Astrocyte of the hippocampus (primary cell): Measurements from ENCODE around the gene NPEPL1.

Experiments
- DNase-seq: peaks from one replicate; pipeline ENCODE4 v3.0.0; 2011; ENCODE audit warnings: low read depth, low spot score

The NPEPL1 gene

DNA sequence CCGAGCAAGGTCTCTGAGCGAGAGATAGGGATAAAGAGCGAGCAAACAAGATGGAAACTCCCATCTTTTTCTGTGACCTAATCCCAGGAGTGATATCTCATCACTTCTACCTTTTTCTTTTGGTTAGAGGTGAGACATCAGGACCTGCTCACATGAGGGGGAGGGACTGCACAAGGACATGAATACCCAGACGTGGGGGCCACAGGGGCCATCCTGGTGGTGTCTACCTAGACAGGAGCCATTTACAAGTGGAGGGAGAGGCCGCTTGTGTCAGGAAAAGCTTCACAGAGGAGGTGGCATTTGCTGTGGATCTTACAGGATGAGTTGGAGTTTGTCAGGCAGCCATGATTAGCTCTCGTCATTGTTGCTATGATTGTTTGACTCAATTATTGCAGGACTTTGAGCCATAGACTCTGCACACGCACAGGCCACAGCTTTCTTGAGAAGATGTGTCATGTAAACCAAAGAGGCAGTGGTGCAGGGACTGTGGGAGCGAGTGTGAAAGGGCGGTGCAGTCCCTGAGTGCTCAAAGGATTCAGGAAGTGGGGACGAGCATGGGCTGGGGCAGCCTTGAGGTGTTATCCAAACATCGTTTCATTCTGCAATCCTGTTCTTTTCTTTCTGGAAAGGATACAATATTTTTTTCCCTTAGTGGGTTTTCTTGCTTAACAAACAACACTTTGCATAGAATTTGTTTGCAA, 7.7 kb downstream of the NPEPL1 start:
- DNase-seq: peak; percentile 29

DNA sequence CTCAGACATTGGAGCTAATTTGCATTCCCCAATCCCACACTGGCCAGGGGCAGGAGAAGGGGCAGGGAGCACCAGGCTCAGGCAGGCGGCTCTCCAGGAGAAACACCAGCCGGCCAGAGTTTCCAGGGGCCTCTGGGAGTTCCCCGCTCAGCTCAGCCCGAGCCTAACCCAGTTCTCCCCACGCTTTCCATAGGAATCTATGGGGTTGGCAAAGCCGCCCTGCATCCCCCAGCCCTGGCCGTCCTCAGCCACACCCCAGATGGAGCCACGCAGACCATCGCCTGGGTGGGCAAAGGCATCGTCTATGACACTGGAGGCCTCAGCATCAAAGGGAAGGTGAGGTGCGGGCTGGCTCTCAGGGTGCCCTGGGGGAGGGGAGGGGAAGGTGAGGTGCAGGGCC, 8.2 kb downstream of the NPEPL1 start:
- DNase-seq: no peak

DNA sequence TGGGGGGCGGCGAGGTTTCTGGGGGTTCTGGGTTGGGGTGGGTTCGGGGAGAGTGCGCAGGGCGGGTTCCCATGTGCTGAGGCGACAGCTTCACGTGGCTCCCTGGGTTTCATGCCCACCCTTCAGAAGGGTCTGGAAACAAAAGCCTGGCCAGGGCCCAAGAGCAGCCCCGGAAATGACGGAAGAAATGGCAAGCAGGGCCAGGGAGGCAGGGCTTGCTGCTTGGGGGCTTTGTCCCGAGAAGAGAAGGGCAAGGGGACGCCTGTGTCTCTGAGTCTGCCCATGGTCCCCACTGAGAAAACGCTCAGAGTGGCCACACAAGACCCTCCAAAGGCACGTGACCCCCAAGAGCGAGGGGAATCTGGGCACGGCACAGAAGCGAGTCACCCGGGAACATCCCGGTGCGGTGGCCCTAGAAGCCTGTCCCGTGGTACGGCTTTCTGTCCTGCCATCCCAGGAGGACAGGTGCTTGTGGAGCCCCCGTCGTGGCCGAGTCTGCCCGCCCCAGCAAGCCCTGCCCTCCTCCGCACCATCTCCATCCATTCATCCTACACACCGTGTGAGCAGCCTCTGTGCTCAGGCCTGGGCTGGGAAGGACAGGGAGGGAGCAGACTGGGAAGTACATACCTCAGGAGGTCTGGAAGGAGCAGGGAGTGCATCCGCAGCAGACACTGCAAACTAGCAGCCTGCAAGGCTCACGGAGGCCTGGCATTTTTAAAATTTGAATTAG, 9.0 kb downstream of the NPEPL1 start:
- no peak for DNase-seq

DNA sequence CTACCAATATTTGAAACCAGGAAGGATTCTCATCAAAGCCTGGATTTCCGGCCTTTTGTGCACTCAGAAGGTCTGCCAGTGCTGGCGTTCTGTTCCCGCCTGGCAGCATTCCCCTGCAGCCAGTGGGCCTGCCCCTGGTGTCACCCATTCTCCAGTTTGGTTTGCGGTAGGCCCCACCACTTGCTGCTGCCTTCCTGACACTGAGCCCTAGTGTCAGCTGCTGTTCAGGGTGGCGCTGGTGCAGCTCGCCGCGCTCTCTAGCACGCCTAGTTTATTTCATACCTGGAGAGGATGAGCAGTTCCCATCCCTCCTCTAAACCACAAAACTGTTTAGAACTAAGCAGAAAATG, 9.5 kb downstream of the NPEPL1 start:
- DNase-seq: no peak

DNA sequence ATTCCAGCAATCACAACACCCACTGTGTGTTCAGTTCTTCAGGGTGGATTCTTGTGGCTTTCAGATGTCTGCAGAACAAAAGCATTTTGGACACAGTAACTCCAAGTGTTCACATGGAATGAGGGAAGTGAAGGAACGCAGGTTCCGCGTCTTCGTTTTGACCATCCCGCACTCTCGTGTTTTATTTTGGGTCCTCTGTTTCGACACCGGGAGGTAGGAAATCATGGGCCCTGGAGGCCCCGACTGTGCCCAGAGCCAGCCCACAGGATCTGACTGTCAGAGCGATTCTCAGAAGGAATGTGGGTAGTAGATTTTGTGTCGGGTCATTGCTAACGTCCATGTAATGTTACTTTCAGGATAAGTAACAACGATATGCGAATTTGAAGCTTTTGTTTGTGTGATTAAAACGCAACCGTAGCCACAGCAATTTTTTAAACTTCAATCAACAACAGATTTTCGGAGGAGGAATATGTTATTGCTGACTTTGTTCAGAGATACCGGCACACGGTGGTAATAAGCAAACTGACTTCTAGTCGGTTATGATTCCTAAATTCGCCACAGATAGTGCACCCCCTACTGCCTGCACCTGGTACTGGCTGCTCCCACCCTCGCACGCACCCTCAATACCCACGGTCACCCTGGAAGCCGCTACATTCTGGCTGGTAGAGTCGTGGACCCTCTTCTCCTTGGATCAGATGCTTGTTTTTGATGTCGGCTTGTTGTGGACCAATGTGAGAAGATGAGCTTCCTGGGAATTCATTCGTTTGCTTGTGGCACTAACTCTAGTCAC, 10.5 kb downstream of the NPEPL1 start:
- no peak for DNase-seq

DNA sequence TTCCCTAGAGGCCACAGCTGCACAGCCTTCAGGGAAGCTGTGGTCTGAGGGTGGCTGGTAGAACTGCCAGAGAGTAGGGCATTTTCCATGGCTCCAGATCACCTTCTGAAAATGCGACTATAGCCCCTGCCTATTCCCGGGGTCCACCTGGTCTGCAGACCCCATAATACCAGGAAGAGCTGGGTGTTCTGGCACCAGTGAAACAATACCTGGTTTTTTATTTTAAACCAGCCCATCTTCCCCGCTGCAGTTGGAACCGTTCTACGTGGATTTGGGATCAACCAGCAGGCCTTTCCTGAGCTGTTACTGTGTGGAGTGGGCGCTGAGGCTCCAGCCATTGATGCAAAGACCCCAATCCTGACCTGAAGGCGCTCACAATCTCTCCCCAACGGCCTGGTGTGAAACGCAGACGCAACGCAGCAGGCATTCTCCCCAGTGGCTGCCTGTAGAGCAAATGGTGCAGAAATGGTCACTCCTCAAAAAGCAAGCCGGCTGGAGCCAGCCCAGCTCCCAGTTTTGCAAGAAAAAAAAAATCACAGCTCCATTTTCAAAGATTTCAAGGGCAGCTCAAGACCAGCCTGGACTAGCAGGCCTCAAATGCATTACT, 11.3 kb downstream of the NPEPL1 start:
- no peak for DNase-seq

DNA sequence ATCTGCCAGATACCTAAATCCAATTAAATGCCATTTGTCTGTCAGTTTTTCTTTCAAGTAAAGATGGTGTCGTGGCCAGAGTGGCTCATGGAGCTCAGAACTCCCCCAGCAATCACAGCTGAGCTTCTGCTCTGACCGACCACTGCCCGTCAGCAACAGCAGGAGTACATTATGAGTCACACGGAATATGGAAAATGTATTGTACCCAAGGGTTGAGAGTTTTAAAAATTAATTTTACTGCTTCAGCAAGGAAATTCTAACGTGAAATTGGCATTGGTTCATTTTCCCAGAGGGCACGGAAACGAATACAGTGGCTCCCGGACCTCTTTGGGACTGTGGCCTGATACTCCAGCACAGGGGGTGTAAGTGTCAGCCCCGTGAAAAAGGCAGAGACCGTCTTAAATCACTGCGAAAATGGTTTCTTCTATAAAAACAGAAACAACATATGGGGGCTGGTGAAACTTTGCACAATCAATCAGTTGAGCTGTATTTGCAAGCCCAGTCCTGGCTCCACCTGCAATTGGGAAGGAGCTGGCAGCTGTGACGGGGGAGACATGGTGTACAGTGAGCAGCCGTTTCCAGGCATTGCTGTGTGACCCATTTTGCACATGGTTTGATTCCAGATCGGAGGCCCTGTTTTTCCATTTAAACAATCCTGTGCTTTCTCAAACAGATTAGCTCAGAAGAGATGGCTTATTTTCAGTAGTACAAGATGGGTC, 12.8 kb downstream of the NPEPL1 start:
- DNase-seq: no peak

DNA sequence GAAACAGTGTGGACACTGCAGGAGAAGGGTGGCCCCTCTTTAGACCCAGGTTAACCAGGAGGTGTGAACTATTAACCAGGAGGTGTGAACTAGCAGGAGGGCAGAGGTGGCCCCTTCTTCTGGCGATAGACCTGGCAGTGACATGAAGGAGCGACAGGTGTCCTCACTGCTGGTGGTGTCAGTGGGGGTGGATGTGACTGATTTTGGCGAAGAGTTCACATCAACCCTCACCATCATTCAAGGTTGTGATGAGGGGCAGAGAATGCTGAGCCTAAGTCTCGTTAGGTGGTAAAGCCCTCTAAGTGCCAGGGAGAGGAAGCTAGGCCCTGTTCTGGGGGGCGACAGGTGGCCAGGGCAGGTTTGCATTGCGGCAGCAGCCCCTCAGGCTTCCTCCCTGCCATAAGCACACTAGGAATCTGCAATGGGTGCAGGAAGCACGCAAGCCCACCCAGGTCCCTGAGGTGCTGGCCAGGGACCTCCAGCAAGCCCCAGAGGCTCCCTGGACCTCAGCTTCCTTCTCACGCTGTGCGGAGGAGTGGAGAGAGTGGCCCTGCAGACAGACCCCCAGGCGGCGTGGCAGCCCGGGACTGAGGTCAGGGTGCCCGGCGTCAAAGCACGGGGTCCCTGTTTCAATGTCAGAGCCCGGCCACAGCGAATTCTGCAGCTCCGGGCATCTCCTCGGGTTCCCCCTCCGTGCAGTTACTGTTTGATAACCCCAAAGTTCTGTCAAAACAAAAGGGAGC, 13.7 kb downstream of the NPEPL1 start:
- no peak for DNase-seq

DNA sequence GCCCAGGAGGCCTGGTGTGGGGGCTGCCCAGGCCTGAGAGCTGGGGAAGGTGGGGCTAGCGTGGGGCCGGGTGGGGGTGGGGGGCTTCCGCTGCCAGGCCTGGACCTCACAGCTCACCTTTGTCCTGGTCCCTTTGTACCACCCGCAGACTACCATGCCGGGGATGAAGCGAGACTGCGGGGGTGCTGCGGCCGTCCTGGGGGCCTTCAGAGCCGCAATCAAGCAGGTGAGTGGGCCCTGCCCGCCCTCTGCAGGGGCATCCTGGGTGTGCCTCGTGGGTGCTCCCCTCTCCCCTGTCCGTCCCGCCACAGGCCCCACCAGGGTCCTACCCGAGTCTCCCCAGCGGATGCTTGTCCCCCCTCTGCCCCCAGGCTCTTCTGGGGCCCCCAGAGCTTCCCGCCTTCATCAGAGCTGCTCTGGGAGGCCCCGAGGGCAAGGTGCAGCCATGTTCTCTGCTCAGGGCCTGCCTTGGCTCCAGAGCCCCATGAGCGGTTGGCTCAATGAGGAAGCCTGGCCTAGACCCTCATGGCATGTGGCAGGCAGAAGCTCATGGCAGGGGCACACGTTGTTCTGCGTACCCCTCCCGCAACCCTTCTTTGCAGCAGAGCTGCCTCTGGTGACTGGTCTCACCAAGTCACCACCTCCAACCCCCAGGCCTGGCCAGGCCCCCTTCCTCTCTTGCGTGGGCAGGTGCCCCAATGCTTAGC, 14.5 kb downstream of the NPEPL1 start:
- DNase-seq: no peak

DNA sequence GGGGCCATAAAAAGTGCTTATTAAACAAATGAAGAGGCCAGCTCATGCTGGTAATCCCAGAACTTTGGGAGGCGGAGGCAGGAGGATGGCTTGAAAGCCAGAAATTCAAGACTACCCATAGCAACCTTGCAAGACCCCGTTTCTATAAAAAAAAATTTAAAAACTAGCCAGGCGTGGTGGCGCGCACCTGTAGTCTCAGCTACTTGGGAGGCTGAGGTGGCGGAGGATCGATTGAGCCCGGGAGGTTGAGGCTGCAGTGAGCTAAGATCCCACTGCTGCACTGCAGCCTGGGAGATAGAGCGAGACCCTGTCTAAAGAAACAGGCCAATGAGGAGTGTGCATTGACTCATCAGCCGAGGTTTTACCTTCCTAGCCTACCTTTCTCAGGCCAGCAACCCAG, 15.2 kb downstream of the NPEPL1 start:
- DNase-seq: no peak

DNA sequence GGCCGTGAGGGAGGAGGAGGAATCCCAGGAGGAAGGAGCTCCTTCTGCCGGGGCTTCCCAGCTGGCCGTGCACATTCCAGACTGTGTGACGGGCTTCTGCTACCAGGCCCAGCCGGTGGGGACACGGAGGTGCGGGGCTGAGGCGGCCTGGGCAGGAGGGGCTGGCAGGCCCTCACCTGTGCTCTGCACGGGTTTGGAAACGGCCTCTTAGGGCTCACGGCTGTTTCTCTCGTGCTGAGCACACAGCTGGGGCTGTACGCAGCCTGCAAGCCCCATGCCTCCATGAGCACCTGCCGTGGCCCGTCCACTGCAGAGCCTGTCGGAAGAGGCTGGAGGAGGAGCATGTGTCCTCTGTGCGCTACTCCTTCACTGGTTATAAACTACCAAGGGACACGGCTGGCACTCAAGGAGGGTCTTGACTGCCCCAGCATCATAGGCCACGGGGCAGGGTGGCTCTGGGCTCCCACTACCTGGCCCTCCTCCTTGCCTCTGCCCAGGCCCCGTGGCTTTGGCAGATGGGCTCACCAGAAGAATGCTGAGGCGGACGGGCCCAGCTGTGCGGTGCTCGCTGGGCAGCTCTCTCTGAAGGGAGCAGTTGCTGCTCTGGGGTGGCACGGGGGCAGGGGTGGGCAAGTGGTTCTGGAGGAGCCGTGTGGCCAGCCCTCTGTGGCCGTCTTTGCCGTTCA, 15.8 kb downstream of the NPEPL1 start:
- DNase-seq: no peak

DNA sequence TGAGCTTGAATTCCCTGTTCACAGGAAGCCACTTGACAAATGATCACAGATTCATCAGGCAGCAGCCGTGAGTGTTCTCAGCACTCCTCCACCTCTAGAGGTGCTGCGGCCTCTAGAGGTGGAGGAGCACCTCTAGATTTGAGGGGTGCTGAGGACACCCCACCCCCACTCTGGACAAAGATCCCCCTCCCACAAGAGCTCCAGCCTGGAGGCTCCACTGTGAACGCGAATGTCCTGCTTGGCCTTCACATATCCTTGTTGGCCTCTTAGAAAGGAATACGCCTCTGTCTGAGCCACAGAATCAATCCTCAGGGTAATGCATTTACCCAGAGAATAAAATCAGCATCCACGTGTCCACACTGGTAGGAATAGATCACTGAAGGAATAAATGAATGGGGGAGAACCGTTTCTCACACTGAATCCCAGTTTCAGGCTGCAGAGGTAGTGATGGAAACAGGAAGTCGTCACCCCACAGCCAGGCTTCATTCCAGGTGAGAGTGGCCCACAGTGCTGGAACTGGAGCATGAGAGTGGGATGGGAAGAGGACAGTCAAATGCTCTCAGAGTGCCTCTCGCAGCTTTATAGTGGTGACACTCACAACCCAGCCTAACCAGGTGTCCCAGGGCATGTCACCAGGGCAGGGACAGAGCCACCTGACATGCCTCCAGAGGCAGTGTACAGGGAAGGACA, 16.6 kb downstream of the NPEPL1 start:
- no peak for DNase-seq

DNA sequence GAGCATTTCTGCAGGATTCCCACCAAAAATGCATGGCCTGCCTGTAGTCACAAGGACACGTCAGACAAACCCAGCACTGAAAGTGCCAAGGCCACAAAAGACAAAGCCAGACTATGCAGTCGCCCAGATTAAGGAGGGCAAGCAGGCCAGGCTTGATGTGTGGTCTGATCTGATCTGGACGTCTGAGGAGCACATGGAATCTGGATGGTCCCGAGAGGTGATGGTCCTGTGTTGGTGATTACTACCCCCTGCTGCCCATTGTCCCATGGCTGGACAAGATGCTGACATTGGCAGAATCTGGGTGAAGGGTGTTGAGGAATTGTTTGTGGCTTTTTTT, 17.1 kb downstream of the NPEPL1 start:
- no peak for DNase-seq

DNA sequence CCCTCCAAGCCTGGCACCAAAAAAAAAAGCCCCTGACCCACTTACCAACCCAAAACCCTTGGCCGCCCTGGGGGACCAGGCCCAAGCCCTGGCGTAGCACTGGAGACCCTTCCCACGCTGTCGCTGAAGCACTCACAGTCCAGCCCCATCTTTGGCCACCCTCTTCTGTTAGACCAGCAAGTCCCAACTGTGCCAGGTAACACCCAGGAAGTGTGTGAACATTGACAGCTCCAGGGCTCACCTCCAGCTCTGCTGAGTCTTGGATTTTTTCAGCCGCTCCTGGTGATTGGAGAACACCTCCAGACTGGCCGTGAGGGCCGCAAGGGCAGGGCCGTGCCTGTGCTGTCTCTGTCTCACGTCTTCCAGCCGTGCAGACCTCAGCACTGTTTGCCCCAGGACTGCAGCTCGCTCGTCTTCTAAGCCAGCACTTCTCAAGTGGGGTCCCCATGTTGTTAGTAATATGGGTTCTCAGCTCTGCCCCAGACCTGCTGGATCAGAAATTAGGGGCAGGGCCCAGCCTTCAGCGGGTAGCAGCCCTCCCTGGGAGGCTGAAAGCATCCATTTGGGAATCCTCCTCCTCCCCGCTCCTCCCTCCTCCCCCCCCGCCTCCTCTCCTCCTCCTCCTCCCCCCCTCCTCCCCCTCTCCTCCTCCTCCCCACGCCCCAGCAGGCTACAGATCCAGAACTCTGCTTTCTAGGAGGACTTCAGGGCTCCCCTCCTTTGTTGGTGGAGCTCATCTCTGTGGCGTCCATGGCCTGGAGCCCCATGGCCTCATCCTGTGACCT, 18.1 kb downstream of the NPEPL1 start:
- peak; percentile 0 for DNase-seq

DNA sequence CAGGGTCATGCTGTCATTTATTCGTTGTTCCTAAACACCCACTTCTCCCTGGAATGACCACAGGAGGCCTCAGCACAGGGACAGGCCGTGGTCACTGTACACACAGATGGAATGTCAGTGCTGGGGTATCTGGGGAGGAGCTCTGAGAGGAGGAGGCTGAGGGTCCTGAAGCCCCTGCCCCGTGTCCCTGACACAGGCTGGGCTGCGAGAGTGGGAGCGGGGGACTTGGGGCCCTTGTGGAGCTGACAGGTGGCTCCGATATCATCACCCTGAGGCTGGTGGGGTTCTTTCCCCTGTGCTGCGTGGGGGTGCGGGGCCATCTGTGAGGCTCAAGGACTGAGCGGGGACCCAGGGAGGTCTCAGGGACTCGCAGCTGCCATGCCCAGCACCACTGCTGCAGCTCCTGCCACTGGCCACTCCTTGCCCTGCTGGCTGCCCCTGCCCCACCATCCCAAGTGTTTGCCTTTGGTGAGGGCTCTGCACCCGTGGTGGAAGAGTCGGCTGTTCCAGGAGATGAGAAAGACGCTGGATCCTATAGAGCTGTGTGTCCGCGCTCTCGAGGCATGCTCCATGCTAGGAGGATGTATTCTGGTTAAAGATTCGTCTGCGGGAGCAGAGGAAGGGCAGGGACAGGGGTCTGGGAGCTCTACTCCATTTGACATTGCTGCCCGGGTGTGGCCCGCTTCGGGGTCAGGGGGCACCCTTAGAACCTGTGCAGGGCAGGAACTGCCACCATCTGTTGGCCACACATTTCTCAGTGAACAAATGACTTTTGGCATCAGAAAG, 18.9 kb downstream of the NPEPL1 start:
- DNase-seq: peak; percentile 0

DNA sequence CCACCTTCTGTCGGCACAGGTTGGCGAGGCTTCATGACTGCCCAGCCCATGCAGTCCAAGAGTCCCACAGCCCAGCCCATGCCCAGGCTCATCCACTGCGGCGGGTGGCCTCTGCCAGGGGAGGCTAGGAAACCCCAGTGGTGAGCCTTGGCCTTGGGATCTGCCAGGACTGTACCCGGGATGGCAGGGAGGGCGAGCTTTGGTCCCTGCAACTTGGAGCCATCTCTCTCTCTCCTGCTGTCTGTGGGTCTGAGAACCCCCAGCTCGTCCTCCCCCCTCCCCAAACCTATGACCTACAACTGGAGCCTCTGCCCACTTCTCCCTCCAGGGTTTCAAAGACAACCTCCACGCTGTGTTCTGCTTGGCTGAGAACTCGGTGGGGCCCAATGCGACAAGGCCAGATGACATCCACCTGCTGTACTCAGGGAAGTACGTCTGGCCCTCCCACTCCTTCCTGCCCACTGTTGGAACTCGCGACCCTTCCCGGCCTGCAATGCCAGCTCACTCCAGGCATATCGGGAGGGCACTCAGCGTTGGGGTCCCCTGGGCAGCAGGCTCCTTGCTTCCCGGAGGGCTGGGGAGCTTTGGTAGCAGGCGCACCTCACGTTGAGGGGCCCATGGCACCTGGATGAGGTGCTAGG, 19.7 kb downstream of the NPEPL1 start:
- peak; percentile 0 for DNase-seq
